GM12873 (cell line): Measurements from ENCODE around the gene NAGPA.

Experiments
- TF ChIP-seq, protein P1 (sequence below): IDR thresholded peaks from 2 replicates; pipeline ENCODE4 v1.5.1; 2012; ENCODE audit warnings: low read depth, mild to moderate bottlenecking, moderate library complexity, low read length, control low read depth; ENCODE audit not compliant: insufficient read depth; ENCODE audit errors: missing control alignments

NAGPA gene

DNA sequence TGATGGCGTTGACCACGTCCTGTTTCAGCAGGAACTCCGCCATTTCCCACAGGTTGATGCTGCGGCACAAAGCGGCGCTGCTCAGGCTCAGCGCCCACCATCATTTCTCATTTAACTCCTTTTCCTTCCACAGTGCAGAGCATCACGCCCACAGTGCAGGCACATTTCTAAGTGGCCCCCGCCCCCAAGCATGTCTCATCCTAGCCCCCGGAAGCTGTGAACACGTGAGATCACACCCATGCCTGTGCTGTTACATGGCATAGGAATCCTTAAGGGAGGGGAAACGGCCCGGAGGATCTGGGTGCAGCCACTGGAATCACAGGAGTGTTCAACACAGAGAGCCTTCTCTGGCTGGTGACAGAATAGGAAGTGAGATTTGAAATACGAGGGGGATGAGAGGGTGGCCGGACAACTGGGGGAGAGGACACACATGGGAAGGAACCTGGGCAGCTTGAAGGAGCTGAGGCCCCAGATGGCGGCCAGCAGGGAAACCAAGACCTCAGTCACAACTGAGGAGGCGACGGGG lies 4.7 kb downstream of the NAGPA start:
- TF ChIP-seq, protein P1, sequence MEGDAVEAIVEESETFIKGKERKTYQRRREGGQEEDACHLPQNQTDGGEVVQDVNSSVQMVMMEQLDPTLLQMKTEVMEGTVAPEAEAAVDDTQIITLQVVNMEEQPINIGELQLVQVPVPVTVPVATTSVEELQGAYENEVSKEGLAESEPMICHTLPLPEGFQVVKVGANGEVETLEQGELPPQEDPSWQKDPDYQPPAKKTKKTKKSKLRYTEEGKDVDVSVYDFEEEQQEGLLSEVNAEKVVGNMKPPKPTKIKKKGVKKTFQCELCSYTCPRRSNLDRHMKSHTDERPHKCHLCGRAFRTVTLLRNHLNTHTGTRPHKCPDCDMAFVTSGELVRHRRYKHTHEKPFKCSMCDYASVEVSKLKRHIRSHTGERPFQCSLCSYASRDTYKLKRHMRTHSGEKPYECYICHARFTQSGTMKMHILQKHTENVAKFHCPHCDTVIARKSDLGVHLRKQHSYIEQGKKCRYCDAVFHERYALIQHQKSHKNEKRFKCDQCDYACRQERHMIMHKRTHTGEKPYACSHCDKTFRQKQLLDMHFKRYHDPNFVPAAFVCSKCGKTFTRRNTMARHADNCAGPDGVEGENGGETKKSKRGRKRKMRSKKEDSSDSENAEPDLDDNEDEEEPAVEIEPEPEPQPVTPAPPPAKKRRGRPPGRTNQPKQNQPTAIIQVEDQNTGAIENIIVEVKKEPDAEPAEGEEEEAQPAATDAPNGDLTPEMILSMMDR, result no peak

DNA sequence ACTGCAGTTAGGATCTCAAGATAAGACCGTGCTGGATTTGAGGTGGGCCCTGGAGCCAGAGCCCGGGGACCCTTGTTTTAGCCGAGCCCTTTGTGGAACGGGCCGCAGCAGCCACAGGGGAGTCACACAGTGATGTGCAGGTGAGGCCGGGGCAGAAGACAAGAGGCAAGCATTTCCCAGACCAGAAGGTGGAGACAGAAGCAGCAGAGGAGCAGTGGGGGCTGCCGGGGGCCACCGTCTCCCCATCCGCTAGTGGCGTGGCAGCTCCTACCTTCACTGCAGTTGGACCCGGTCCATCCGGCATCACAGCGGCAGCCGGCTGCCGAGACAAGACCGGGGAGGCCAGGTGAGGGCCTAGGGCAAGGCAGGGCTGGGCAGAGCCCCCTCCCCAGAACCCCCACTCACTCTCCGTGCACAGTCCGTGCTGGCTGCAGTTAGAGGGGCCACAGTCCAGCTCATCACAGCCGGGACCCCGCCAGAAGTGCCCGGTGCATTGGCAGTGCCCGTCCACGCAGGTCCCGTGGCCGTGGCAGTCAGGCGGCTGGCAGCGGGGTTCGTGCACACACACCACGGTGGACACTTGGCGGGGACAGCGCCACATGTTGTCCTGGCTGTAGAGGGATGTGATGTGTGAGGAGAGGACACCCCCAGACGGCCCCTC lies 6.0 kb downstream of the NAGPA start:
- TF ChIP-seq, protein P1, result no peak

DNA sequence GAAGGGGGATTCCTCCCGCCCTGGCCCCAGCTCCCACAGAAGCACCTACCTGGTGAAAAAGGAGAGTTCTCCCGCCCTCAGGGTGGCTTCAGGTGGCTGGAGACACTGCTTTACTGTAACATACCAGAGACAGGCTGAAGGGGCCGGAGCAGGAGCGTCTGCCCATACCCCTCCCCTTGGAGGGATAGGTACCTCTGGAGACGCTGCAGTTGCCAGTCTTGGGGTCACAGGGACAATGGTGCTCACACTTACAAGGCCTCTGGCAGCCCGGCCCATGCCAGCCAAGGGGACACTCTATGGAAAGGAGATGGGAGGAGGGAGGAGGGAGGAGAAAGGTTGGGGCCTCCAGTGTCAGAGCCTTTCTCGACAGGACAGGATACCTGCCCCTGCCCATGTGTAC lies 6.6 kb downstream of the NAGPA start:
- TF ChIP-seq, protein P1, result no peak

DNA sequence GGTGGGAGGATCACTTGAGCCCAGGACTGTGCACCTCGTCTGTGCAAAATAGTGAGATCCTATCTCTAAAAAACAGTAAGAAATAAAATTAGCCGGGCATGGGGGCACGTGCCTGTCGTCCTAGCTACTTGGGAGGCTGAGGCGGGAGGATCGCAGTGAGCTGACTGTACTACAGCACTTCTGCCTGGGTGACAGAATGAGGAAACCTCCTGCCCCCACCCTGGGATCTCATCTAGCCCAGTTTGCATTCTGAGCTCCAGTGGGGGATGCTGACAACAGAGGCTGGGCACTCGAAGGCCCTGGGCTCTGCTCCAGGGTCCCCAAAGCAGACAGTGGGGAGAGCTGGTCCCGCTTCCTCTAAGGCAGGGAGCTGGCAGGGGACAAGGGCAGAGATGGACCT lies 7.1 kb downstream of the NAGPA start:
- TF ChIP-seq, protein P1, result no peak

DNA sequence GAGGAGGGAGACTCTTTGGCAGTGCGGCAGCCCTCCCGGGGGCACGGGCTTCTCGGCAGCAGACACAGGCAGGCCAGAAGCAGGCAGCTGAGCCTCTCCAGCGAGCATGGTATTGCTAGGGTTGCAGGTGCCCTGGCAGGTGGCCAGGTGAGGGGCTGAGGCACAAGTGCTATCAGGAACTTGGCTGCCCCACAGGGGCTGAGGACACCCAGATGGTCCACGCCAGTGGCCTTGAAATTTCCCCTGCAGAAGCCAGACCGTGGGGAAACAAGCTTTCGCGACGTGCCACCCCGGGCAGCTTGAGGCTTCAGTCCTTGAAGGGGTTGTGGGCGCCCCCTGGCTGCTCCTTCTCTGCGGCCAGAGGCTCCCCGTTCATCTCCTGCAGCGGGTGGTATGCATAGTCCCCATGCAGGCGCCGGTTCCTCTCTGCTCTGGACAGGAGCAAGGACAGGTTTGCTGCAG lies 8.5 kb downstream of the NAGPA start:
- TF ChIP-seq, protein P1, result peak; percentile 27

DNA sequence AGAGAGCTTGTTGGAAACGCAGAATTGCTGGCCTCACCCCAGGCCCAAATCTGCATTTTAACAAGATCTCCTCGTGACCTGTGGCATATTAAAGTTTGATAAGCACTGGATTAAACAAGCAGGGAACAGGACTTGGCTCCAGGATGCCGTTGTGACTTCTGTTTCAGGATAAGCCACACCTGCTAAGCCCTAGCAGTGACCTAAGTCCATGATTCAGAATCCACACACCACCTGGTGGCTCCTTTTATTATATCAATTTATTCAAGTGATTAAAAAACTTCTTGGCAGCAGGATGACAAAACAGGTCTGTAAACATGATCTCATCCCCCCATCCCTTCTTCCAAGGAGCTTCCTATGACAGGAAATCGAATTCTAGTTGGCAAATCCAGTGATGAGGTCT lies 9.1 kb downstream of the NAGPA start:
- TF ChIP-seq, protein P1, result no peak

DNA sequence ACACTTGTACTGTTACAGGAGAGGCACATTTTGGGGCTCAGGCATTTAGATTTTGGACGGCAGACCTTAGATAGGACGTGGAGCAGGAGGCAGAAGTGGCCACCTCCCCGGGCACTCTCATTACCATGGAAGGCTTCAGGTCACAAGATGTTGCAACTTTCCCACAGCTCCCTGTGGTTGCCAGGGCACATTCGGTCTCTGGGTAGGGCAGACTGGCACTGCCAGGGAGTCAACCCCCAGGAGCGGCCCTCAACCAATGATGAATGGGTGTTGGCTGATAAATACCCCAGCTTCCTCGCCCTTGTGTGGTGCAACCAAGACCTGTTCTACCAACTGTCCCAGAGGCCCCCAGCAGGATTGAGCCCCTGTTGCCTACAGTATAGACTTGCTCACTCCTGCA lies 11.2 kb downstream of the NAGPA start:
- TF ChIP-seq, protein P1, result no peak
